ENCODE results near the gene CUL4A.
A peak's percentile ranks its signal among the peaks of the same experiment; 100 is the strongest.
"Not testable (repeated sequence)": the region's sequence is repeated elsewhere in the genome, so short reads cannot be mapped to it uniquely, and the experiment has no call there.

Gene CUL4A

GRCh38 chr13:113209336-113209758 is at the start of gene CUL4A:
Gene CUL4A (plus strand): TSS chr13:113209613. CDS start chr13:113209628, 15 bp downstream.
- DNase-seq, result peak; percentile 72

GRCh38 chr13:113159701-113160100 is 49.7 kb upstream of the CUL4A start:
- DNase-seq, result no peak

GRCh38 chr13:113160983-113161382 is 48.4 kb upstream of the CUL4A start:
- DNase-seq, result no peak

- no peak for DNase-seq
Measured at GRCh38 chr13:113161433-113161832, 48.0 kb upstream of the CUL4A start.

- DNase-seq, result not testable (repeated sequence)
Measured at GRCh38 chr13:113161975-113162374, 47.4 kb upstream of the CUL4A start.

GRCh38 chr13:113162783-113163685 is 46.4 kb upstream of the CUL4A start:
- no peak for DNase-seq

GRCh38 chr13:113164492-113164891 is 44.9 kb upstream of the CUL4A start:
- no peak for DNase-seq

GRCh38 chr13:113166266-113166665 is 43.1 kb upstream of the CUL4A start:
- no peak for DNase-seq

- no peak for DNase-seq
Measured at GRCh38 chr13:113166681-113167080, 42.7 kb upstream of the CUL4A start.

- no peak for DNase-seq
Measured at GRCh38 chr13:113167155-113167554, 42.3 kb upstream of the CUL4A start.

- DNase-seq, result no peak
Measured at GRCh38 chr13:113167575-113167974, 41.8 kb upstream of the CUL4A start.

- no peak for DNase-seq
Measured at GRCh38 chr13:113168211-113168610, 41.2 kb upstream of the CUL4A start.

GRCh38 chr13:113169277-113170272 is 39.8 kb upstream of the CUL4A start:
- DNase-seq, result no peak

GRCh38 chr13:113170511-113170910 is 38.9 kb upstream of the CUL4A start:
- no peak for DNase-seq

GRCh38 chr13:113171250-113172125 is 37.9 kb upstream of the CUL4A start:
- DNase-seq, result no peak

GRCh38 chr13:113172419-113172926 is 36.9 kb upstream of the CUL4A start:
- no peak for DNase-seq

- DNase-seq, result peak; percentile 64
Measured at GRCh38 chr13:113176280-113176679, 33.1 kb upstream of the CUL4A start.

- no peak for DNase-seq
Measured at GRCh38 chr13:113176822-113177221, 32.6 kb upstream of the CUL4A start.

GRCh38 chr13:113178070-113178895 is 31.1 kb upstream of the CUL4A start:
- DNase-seq, result no peak

- no peak for DNase-seq
Measured at GRCh38 chr13:113178896-113179167, 30.6 kb upstream of the CUL4A start.
